Ammon's horn (tissue), 1 donor: ENCODE data around the gene TTC39C.

Source experiments
- DNase-seq: peaks from one replicate; pipeline ENCODE4 v3.0.0-alpha.2; 2016; ENCODE audit warnings: low spot score

TTC39C gene

DNA sequence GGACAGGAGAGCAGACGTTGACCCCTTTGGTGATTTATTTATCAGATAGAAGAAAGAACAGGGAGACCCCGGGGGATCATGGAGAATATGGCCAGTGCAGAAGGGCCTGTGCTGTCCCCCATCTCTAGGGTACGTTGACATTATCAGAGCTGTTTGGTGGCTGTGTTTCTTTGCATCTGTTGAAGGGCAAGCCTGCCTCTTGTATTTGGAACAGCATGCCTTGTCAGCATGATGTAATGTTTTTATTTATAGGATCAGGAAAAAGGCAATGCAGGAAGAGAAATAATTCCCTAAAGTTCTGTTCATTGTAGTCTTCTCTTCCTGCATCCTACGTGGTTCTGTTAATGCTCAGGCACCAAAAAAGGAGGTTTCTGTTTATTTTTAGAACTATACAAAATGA, 74.5 kb downstream of the TTC39C start:
- DNase-seq: peak; percentile 54

DNA sequence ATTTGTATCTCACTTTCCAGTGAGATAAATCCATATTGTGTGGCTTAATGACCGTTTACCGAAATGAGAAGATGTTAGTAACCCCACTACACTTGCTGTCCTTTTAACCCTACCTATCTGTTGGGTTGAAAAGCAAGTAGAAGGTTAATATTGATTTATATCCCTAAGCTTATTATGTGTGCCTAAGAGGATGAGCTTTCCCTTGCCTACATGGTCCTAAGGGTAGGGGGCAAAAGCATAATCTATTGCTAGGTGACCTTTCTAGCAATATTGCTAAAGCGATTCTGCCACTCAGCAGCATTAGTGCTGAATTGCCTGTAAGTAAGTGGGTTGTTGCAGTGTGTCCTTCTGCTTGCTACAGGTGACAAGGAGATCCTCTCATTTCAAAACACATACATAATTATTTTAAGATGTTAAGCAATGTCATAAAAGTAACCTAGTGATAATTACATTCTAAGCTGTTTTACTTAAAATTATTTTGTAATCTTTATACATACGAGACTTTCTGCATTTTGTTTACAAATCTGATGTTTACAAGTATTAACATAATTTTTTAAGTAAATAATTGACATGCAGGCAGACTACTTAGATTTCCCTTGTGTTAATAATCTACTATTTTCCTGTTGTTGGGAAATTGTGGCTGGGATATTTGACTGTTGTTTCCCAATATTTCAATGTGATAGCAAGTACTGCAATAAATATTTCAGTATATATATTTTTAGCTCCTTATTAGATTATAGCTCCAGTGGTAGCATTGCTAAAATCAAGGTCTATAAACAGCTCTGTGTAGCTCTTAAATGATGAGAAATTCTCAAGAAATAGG, 75.2 kb downstream of the TTC39C start:
- DNase-seq: no peak

DNA sequence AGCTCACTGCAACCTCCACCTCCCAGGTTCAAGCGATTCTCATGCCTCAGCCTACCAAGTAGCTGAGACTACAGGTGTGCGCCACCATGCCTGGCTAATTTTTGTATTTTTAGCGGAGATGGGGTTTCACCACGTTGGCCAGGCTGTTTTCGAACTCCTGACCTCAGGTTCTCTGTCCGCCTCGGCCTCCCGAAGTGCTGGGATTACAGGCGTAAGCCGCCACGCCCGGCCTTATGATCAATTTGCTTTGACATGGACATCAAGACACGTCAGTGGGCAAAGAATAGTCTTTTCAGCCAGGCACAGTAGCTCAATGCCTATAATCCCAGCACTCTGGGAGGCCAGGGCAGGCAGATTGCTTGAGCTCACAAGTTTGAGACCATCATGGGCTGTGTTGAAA, 76.3 kb downstream of the TTC39C start:
- DNase-seq: no peak

DNA sequence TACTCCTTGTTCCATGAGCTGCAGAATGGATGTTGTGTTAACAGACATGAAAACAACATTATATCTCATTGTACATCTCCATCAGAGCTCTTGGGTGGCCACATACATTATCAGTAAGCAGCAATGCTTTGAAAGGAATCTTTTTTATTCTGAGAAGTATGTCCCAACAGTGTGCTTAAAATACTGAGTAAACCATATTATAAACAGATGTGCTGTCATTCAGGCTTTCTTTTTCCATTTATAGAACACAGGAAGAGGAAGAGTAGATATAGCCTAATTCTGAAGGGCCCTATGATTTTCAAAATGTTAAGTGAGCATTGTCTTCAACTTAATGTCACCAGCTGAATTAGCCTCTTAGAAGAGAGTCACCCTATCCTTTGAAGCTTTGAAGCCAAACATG, 80.0 kb downstream of the TTC39C start:
- DNase-seq: no peak

DNA sequence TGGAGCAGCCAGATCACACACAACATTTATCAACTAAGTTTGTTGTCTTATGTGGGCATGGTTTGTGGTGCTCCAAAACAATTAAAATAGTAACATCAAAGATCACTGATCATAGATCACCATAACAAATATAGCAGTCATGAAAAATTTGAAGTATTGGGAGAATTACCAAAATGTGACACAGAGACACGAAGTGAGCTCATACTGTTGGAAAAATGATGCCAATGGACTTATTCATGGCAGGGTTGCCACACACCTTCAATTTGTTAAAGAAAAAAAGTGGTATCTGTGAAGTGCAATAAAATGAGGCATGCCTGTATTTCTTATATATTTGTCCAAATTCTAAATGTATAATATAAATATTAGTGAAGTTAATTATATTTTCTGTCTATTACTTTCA, 81.4 kb downstream of the TTC39C start:
- DNase-seq: no peak

DNA sequence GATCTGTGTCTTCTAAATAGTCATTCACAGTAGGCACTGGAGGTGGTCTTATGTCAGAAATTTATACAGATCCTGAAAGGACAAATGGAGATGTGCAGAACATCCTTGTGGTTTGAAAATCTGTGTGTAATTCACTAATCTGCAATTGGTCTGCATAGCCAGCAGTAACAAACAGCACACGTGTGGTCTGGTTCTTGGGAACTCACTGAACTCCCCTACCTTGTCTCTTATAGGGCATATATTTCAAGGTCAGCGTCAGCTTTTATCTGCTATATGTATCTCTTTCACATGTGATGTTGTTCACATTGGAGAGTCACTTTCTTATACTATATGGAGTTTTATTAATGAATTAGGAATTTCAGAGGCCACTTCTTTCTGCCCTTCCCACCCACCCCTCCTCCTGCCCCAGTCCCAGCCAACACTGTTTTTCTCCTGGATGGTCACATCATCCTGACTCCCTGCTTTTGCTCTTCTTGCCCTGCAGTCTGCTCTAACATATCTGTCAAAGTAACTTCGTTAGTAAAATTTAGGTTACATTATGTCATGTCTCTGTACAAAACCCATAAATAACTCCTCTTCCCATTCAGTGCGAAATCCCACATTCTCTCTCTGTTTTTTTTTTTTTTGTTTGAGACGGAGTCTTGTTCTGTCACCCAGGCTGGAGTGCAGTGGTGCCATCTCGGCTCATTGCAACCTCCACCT, 88.9 kb downstream of the TTC39C start:
- no peak for DNase-seq

DNA sequence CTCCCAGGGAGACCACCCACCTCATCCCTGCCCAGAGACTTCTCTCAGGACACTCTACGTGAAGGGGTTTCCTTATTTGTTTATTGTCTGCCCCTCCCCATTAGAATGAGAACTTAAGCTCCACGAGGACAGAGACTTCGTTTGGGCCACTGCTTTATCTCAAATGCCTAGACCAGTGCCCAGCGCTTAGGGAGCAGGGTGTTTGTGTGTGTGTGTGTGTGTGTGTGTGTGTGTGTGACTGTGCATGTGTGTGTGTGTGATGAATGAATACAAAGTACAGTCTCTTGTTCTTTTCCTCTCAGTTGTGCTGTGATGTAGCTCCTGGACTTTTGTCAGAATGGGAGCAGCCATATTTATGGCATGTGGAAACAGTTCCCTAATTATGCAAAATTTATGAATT, 89.9 kb downstream of the TTC39C start:
- no peak for DNase-seq

DNA sequence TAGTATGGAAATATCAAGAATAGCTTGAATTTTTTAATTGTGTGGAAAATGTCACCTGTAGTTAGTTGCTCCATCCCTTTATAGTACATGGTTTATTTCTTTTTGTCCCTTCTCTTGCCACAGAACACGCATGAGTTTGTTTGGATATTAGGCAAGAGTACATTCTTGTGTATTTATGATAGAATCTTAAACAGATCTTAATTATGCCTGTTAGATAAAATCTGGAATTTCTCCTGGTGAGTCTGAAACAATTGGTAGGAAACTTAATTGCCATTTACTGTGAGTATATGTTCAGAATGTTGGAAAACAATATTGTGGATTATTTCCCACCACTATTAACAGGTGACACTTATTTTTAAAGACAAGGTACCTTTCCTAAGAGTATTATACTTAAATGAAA, 94.1 kb downstream of the TTC39C start:
- no peak for DNase-seq

DNA sequence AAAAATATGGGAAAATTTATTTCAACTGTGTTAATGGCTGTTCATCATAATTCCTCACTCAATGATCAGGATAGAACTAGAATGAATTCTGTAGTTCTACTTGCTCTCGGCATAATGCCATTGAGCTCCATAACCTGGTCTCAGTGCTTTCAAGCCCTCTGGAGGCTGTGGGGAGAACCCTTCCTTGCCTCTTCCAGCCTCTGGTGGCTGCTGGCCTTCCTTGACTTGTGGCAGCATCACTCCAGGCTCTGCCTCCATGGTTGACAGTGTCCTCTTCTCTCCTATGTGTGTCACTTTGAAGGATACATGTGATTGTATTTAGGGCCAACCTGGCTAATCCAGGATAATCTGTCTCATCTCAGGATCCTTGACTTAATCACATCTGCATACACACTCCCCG, 97.4 kb downstream of the TTC39C start:
- DNase-seq: no peak

DNA sequence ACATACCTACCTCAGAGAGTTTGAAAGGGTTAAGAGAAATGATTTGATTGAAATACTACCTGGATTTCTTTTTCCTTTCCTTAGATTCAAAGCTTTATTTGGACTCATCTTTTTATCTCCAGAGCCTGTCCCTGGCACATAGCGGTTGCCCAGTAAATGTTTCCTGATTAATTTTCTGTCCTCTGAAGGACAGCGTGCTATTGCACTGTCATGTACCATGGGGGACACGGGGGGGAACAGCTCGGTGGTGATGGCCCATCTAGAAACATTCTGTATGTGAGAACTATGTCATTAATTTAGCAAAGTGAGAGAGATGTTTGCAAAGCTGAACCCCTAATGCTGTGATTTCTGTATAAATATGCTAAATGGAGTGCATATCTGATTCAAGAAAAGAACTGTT, 97.9 kb downstream of the TTC39C start:
- no peak for DNase-seq

DNA sequence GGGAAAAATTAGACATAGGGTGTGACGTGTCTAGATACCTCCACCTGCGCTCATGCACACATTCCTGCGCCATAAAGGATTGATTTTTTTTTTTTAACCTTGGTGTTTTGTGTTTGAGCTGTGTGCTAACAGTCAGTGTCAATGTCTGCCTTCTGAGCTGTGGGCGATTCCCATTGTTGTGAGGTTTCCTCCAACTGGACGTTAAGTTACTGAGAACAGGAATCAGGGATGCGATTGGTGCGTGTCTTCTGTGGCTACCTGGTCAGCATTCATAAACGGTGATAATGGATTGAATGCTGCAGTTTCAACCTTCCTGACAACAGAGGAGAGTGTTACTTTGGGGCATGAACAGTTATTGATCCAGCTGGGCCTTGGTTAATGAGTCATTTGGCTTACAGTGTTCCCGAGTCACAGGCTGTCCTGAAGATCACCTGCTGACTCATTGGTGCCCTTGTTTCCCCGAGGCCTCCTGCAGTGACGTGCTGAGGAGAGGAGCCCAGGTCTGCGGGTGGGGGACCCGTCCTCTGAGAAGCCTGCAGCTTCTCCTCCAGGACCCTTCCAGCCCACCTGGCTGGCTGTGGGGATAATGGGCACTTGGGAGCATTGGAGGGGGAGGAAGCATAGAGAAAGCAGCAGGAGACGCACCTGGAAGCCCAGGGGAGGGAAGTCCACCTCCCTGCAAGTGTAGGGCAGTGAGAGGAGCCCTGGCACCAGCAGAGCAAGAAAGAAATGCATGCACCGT, 98.5 kb downstream of the TTC39C start:
- no peak for DNase-seq

DNA sequence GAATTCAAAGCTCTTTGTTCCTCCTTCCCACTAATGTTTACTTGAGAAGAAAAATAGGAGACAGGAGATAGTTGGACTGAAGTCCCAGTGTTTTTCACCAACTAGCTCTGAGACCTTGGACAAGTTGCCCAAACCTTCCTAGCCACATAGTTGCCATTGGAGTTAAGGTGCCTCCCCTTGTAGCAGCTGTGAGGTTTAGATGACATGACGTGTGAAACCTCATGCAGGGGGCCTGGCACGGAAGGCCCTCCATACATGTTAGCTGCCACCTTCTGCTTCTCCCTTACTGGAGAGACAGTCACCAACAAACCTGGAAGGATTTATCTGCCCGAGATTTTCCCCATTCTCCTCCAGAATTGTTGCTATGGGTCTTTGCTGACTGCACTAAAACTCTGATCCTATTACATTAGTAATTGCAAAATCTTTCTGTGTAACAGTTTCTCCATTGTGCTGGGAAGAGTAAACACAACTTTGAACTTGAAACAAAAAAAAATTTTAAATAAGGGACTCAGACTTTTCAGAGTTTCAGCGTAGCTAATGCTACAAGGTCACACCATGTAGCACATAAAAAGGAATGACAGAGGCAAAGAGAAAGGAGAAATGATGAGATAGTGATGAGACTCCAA, 100.5 kb downstream of the TTC39C start:
- DNase-seq: no peak

DNA sequence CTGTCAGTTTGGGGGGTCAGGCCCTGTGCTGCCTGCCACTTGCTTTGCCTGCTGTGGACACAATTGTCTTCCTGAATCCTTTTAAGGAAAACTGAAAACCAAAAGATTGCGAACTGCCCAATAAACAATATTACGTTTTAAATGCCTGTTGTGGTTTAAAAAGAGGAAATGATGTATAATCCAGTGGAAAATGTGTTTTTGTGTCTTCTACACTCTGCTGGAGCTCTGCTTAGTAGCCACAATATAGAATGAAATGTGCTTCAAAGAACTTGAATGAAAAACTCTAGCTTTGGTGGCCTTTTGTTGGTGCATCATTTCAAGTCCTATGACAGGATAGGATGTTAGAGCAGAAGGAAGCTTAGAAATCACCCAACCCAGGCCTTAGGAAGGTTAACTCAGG, 101.1 kb downstream of the TTC39C start:
- no peak for DNase-seq

DNA sequence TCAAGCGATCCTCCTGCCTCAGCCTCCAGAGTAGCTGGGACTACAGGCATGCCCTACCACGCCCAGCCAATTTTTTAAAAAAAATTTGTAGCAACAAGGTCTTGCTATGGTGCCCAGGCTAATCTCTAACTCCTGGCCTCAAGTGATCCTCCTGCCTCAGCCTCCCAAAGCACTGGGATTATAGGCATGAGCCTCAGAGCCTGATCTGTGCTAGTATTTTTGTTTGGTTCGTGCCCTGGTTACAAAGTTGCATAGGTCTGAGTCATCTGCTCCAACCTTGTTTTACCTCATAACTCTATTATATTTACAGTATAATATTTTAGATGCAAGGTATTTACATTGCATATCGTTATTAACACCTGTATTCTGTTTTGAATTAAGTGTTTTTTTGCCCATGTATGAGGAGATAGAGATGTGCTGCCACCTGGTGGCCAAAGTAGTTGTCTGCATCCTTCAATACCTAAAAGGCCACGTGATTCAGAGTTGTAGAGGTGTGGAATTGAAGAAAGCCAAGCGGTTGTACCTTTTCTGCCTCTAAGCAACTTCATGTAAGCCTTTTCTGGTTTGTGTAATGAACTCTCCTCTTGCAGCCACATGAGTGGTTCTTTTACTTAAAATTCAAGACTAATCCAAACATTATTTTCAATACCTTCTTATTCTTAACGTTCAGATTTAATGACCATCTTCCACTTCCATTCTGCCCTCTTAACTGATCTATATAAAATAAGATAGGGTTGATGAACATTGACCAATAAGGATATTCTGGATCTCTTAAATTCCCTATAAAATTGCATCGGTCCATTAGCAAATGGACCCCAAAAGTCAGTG, 104.4 kb downstream of the TTC39C start:
- peak; percentile 85 for DNase-seq

DNA sequence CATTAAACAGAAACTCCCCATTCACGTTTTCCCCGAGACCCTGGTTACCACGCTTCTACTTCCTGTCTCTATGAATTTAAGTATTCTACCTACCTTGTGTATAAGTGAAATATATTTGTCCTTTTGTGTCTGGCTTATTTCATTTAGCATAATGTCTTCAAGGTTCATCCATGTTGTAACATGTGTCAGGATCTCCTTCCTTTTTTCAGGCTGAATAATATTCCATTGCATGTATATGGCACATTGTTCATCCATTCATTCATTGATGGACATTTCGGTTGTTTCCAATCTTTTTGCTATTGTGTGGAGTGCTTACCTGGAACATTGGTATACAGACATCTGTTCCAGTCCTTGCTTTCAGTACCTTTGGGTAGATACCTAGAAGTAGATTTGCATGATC, 106.1 kb downstream of the TTC39C start:
- DNase-seq: no peak

DNA sequence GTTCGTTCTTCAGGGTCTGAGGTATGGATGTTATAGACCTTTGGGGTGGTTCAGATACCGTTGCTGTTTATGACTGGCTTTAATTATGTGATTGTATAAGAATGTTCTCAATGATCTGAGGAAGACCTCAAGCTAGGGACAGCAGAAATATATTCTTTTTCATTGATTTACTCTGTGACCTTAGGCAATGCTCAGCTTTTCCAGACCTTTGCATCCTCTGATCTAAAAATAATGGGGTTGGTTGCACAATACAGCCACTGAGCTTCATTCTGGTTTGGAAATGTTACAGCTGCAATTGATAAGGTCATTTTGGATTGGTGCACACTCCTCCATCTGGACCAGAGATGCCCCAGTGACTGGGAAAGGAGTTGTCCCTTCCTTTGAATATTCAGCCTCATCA, 107.1 kb downstream of the TTC39C start:
- DNase-seq: no peak

DNA sequence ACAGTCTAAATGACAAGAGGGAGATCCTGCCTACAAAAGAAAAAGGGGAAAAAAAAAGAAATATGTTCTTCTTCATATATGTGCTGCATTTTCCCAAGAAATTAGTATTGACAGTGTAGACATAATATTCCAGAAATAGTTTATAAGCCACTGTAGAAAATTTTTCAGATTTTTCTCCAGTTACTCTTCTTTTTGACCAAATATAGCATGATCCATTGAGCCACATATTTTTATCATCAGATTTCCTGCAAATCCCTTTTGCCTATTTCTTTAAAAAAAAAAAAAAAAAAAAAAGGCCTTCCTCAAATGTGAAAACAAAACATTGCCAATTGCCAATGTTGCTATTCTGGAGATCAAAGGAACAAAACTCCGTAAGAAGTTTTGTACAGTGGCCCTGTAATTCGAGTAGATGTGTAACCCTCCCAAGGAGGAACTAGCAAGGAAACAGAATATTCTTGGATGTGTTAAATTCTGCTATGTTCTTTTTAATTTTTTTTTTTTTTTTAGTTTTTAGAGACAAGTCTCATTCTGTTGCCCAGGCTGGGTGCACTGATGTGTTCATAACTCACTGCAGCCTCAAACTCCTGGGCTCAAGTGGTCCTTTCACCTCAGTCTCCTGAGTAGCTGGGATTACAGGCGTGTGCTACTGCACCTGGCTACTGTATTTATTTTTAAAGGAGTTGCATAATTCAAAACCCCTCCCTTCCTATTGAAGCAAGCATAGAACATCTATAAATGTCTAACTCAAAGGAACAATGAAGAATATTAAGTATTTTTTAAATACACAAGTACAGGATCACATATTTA, 111.8 kb downstream of the TTC39C start:
- no peak for DNase-seq

DNA sequence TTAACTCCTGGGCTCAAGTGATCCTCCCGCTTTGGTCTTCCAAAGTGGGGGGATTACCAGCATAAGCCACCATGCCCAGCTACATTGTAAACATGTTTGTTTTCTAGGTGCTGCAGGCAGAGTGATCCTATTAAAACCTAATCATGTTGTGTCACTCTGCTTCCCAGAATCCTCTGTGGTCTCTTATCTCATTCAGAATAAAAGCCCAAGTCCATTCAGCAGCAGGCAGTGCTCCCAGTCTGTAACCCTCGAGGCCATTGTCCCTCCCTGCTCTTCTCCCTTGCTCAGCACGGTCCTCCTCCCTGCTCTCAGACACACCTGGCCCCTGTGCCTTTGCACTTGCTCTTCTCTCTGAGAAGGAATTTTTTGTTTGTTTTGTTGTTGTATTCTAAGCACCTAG, 113.2 kb downstream of the TTC39C start:
- no peak for DNase-seq

DNA sequence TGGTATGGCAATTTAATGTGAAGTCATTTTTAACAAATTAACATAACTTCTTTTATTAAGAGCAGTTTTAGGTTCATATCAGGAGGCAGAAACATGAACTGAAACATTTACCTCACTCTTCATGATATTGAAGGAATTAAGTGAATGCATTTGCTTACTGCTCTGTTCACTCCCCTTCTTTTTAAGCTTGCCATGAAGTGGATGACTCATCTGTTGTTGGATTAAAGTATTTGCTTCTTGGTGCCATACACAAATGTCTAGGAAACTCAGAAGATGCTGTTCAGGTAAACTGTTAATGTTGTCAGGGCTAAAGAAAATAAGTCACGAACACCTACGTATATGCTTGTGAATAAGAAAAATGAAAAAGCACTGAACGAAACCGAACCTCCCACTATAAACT, 114.1 kb downstream of the TTC39C start:
- no peak for DNase-seq

DNA sequence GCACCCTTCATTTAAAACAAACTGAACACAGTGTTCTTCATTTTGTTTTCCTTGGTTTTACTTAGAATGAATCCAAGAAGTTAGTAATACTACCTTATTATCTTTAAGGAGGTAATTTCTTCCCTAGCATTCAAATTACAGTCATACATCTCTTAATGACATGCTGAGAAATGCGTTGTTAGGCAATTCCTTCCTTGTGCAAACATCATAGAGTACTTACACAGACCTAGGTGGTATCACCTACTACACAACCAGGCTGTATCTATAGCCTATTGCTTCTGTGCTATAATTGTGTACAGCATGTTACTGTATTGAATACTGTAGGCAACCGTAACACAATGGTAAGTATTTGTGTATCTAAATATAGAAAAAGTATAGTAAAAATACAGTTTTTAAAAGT, 115.9 kb downstream of the TTC39C start:
- DNase-seq: no peak

DNA sequence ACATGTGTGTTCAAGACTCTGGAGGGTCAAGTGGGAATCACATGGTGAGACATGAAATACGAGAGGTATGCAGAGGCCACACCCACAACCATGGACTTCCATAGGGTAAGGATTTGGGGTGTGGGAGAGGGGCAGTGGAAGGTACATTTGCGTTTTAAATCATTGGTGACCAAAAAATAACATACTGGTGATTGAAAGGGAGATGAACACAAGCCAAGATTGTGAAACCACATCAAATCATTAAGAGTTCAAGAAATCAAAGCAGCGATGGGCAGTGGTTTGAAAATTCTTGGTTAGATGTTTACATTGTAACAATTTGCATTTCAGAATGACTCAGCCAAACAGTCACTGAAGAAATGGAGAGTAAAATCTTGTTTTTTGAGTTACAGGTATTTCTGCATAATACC, 122.4 kb downstream of the TTC39C start:
- no peak for DNase-seq
